ENCODE data around the gene SIL1.
"Not testable (repeated sequence)": the region's sequence is repeated elsewhere in the genome, so short reads cannot be mapped to it uniquely, and the experiment has no call there.

The SIL1 gene

GRCh38 chr5:139019211-139019610 is 179.0 kb downstream of the SIL1 start:
- no peak for DNase-seq

- no peak for DNase-seq
Measured at GRCh38 chr5:139017624-139018023, 180.5 kb downstream of the SIL1 start.

- no peak for DNase-seq
Measured at GRCh38 chr5:139016186-139016585, 182.0 kb downstream of the SIL1 start.

GRCh38 chr5:139014726-139015125 is 183.4 kb downstream of the SIL1 start:
- DNase-seq, result no peak

GRCh38 chr5:139012176-139012575 is 186.0 kb downstream of the SIL1 start:
- DNase-seq, result no peak

GRCh38 chr5:139011156-139011555 is 187.0 kb downstream of the SIL1 start:
- DNase-seq, result not testable (repeated sequence)

GRCh38 chr5:139004374-139005307 is 193.5 kb downstream of the SIL1 start:
- no peak for DNase-seq

GRCh38 chr5:138999674-139000073 is 198.5 kb downstream of the SIL1 start:
- no peak for DNase-seq

GRCh38 chr5:138998521-138998920 is 199.6 kb downstream of the SIL1 start:
- no peak for DNase-seq

- DNase-seq, result no peak
Measured at GRCh38 chr5:138996120-138996519, 202.0 kb downstream of the SIL1 start.

- no peak for DNase-seq
Measured at GRCh38 chr5:138990986-138991590, 207.1 kb downstream of the SIL1 start.

GRCh38 chr5:138989720-138990119 is 208.4 kb downstream of the SIL1 start:
- no peak for DNase-seq

- no peak for DNase-seq
Measured at GRCh38 chr5:138986186-138986800, 211.9 kb downstream of the SIL1 start.

GRCh38 chr5:138985683-138986082 is 212.5 kb downstream of the SIL1 start:
- DNase-seq, result no peak

GRCh38 chr5:138985256-138985655 is 212.9 kb downstream of the SIL1 start:
- no peak for DNase-seq

GRCh38 chr5:138983984-138984383 is 214.2 kb downstream of the SIL1 start:
- DNase-seq, result no peak

GRCh38 chr5:138981586-138981985 is 216.6 kb downstream of the SIL1 start:
- DNase-seq, result peak; percentile 6

- DNase-seq, result no peak
Measured at GRCh38 chr5:138981131-138981530, 217.0 kb downstream of the SIL1 start.

- no peak for DNase-seq
Measured at GRCh38 chr5:138980441-138980840, 217.7 kb downstream of the SIL1 start.

GRCh38 chr5:138979684-138980280 is 218.4 kb downstream of the SIL1 start:
- DNase-seq, result peak; percentile 50

- no peak for DNase-seq
Measured at GRCh38 chr5:138978581-138978980, 219.6 kb downstream of the SIL1 start.

GRCh38 chr5:138978080-138978479 is 220.1 kb downstream of the SIL1 start:
- DNase-seq, result no peak

- no peak for DNase-seq
Measured at GRCh38 chr5:138975098-138975847, 222.9 kb downstream of the SIL1 start.
